ENCODE results near the gene KCNMB2. TPM values are rescaled to one million over a fixed set of nuclear protein-coding genes. Genes with fewer than 3 reads are reported as not detected.
"Not testable (repeated sequence)": the region's sequence is repeated elsewhere in the genome, so short reads cannot be mapped to it uniquely, and the experiment has no call there.

The KCNMB2 gene
- total RNA-seq, 1 experiment from 2014 or later = not detected

DNA sequence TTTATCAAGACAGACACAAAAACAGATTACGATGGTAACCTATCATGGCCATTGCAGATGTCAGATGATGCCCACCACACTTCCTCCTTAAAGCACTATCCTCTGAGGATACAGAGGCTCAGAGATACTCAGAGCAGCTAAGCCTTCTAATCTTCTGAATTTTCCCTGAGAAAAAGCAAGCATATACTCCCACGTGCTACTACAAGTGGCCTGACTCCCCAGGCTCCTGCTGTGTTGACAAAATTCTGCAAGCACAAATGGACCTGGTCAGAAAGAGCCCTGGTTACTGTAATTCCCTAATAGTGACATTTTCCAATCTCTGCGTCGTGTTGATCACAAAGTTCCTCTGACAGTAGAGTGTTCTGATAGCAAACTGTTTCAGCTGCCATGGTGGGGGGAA lies 207.1 kb downstream of the KCNMB2 start:
- POLR2A ChIA-PET = no interaction called here

DNA sequence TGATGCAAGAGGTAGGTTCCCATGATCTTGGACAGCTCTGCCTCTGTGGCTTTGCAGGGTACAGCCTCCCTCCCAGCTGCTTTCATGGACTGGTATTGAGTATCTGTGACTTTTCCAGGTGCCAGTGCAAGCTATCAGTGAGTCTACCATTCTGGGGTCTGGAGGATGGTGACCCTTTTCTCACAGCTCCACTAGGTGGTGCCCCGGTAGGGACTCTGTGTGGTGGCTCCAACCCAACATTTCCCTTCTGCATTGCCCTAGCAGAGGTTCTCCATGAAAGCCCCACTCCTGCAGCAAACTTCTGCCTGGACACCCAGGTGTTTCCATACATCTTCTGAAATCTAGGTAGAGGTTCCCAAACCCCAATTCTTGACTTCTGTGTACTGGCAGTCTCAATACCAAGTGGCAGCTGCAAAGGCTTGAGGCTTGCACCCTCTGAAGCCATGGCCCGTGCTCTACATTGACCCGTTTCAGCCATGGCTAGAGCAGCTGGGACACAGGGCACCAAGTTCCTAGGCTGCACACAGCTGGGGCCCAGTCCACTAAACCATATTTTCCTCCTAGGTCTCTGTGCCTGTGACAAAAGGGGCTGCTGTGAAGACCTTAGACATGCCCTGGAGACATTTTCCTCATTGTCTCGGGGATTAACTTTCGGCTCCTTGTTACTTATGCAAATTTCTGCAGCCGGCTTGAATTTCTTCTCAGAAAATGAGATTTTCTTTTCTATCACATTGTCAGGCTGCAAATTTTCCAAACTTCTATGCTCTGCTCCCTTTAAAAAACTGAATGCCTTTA lies 209.8 kb downstream of the KCNMB2 start:
- DNase-seq (ENCODE audit: low spot score); POLR2A ChIA-PET; H3K4me1 Mint-ChIP-seq; H3K27me3 Mint-ChIP-seq (ENCODE audit: low read depth); H3K27ac Mint-ChIP-seq; H3K4me3 Mint-ChIP-seq; ATAC-seq: not testable (repeated sequence)
- H3K36me3 Mint-ChIP-seq = peaks cover 38% of the 10 kb centered on the region
- CTCF ChIA-PET = interaction anchor here (0.7 to 0.8 kb wide), 2 partner anchors 9 to 202 kb away, joined by 3 read pairs; no protein-coding TSS in a partner anchor
- peaks cover 25% of the 10 kb centered on the region for H3K9me3 Mint-ChIP-seq

More for the DNA sequence above, 207.1 kb downstream of the KCNMB2 start:
- peaks cover 25% of the 10 kb centered on the region for H3K9me3 Mint-ChIP-seq
- ATAC-seq (no peak), DNase-seq (ENCODE audit: low spot score) (no peak)
- TF ChIP-seq MAX (CRISPR knock-in tag; IDR thresholded peaks at IDR 0.05) = no peak
- no peak for TF ChIP-seq ZNF232 (CRISPR knock-in tag; IDR thresholded peaks at IDR 0.05)
- no peak for TF ChIP-seq USF2 (CRISPR knock-in tag; IDR thresholded peaks at IDR 0.05)
- no peak for TF ChIP-seq AFF4 (CRISPR knock-in tag; IDR thresholded peaks at IDR 0.05; ENCODE audit: borderline replicate concordance)
- no peak for TF ChIP-seq ZNF138 (CRISPR knock-in tag; conservative IDR thresholded peaks at IDR 0.05)
- TF ChIP-seq GTF2I (CRISPR knock-in tag; conservative IDR thresholded peaks at IDR 0.05) = no peak
- no peak for TF ChIP-seq SMAD4 (CRISPR knock-in tag; IDR thresholded peaks at IDR 0.05)
- TF ChIP-seq IRF2 (CRISPR knock-in tag; IDR thresholded peaks at IDR 0.05; ENCODE audit: borderline replicate concordance, low read depth) = no peak
- TF ChIP-seq KAT7 (CRISPR knock-in tag; IDR thresholded peaks at IDR 0.05; ENCODE audit: borderline replicate concordance) = no peak
- no peak for TF ChIP-seq ZNF416 (CRISPR knock-in tag; IDR thresholded peaks at IDR 0.05)
- no peak for TF ChIP-seq ARID4B (CRISPR knock-in tag; IDR thresholded peaks at IDR 0.05; ENCODE audit: borderline replicate concordance)
- TF ChIP-seq ZBTB43 (CRISPR knock-in tag; IDR thresholded peaks at IDR 0.05) = no peak
- no peaks in the 10 kb centered on the region for H3K27me3 Mint-ChIP-seq (ENCODE audit: low read depth)
- H3K36me3 Mint-ChIP-seq = peaks cover 34% of the 10 kb centered on the region
- peaks cover 8% of the 10 kb centered on the region; the same call in 1 of the 2 replicates for H3K4me1 Mint-ChIP-seq
- CTCF ChIA-PET = no interaction called here
- no peak overlapping the region for H3K27ac Mint-ChIP-seq
- H3K4me3 Mint-ChIP-seq = no peak overlapping the region
